ENCODE measurements around the gene SALL4. TPM values are rescaled to one million over a fixed set of nuclear protein-coding genes. Genes with fewer than 3 reads are reported as not detected.
A peak's percentile ranks its signal among the peaks of the same experiment; 100 is the strongest.

Gene SALL4
- total and polyA plus RNA-seq, 2 of the 8 experiments (the other 6 are each of a cell fraction or from before 2014, with no cell fraction given), result 108 to 235 TPM

GRCh38 chr20:51810155-51811041 lies 8.1 kb upstream of the SALL4 start (continued):
- TF ChIP-seq CEBPB (IDR thresholded peaks at IDR 0.05; ENCODE audit: low read depth, low read length), result peak; percentile 72; the same call in 1 of the 2 replicates
- TF ChIP-seq POU5F1 (IDR thresholded peaks at IDR 0.05; ENCODE audit: low read depth, low read length), result no peak
- TF ChIP-seq BRCA1 (IDR thresholded peaks at IDR 0.05; ENCODE audit: low read depth, low read length), result no peak
- TF ChIP-seq MAX (IDR thresholded peaks at IDR 0.05), result no peak
- TF ChIP-seq CREB1 (IDR thresholded peaks at IDR 0.05), result no peak
- no peak for TF ChIP-seq YY1 (IDR thresholded peaks at IDR 0.05; ENCODE audit: low read depth, low read length)
- TF ChIP-seq TAF1 (IDR thresholded peaks at IDR 0.05; ENCODE audit: low read depth, low read length), result no peak
- no peak for TF ChIP-seq CHD7 (IDR thresholded peaks at IDR 0.05; ENCODE audit: insufficient replicate concordance, low read length)
- TF ChIP-seq RBBP5 (IDR thresholded peaks at IDR 0.05; ENCODE audit: borderline replicate concordance, low read depth, low read length), result no peak
- no peak for TF ChIP-seq SP1 (IDR thresholded peaks at IDR 0.05; ENCODE audit: low read depth, low read length)
- TF ChIP-seq TAF7 (optimal IDR thresholded peaks at IDR 0.05; ENCODE audit: borderline replicate concordance, low read depth, low read length), result no peak
